Parathyroid adenoma (tissue), 2 donors: ENCODE measurements around the gene CXCL6.

ENCODE experiments used
- H2AFZ ChIP-seq: fragments of 300-600 bp; sonication (generic); one replicate; pipeline ENCODE4 v1.7.0; 2017; ENCODE audit warnings: antibody characterized with exemption, mild to moderate bottlenecking
- H3K27ac ChIP-seq: fragments of 300-600 bp; sonication (generic); one replicate; pipeline ENCODE4 v1.7.0; 2017
- H3K27me3 ChIP-seq: fragments of 300-600 bp; sonication (generic); one replicate; pipeline ENCODE4 v1.7.0; 2017; ENCODE audit warnings: low read length; ENCODE audit not compliant: control insufficient read depth, insufficient read depth
- H3K36me3 ChIP-seq: fragments of 300-600 bp; sonication (generic); one replicate; pipeline ENCODE4 v1.7.0; 2017; ENCODE audit warnings: low read length; ENCODE audit not compliant: control insufficient read depth, insufficient read depth
- H3K4me1 ChIP-seq: fragments of 300-600 bp; sonication (generic); one replicate; pipeline ENCODE4 v1.7.0; 2017; ENCODE audit warnings: control low read depth
- H3K4me2 ChIP-seq: fragments of 300-600 bp; sonication (generic); one replicate; pipeline ENCODE4 v1.7.0; 2017; ENCODE audit warnings: low read length
- H3K4me3 ChIP-seq: fragments of 300-600 bp; sonication (generic); one replicate; pipeline ENCODE4 v1.7.0; 2017; ENCODE audit warnings: low read depth, low read length
- H3K79me2 ChIP-seq: fragments of 300-600 bp; sonication (generic); one replicate; pipeline ENCODE4 v1.7.0; 2017; ENCODE audit warnings: control low read depth
- H3K9ac ChIP-seq: fragments of 300-600 bp; sonication (generic); one replicate; pipeline ENCODE4 v1.7.0; 2017; ENCODE audit warnings: mild to moderate bottlenecking
- H3K9me3 ChIP-seq: fragments of 300-600 bp; sonication (generic); one replicate; pipeline ENCODE4 v1.7.0; 2017; ENCODE audit warnings: low read length; ENCODE audit not compliant: control insufficient read depth
- CTCF ChIP-seq: fragments of 300-600 bp; sonication (generic); IDR thresholded peaks from one replicate; pipeline ENCODE4 v1.7.0; 2017; ENCODE audit warnings: antibody characterized with exemption, mild to moderate bottlenecking
- donor health status: primary hyperparathyroidism.

CXCL6 gene

GRCh38 chr4:73836373-73837279 lies at the start of gene CXCL6:
Gene CXCL6, plus strand, starts transcription at chr4:73836678. Its CDS starts 73 bp downstream, at chr4:73836751.
- Histone ChIP-seq H3K27ac (no peak within 1 kb of the TSS), H3K27me3 (no peaks in the 10 kb centered on the region), H3K9ac (no peak within 1 kb of the TSS), H3K9me3 (no peaks in the 10 kb centered on the region), H3K36me3 (no peaks in the 10 kb centered on the region), H3K4me1 (no peaks in the 10 kb centered on the region), H3K4me2 (peak within 1 kb of the TSS; percentile 56), H3K79me2 (no peaks in the 10 kb centered on the region), H3K4me3 (peak within 1 kb of the TSS; percentile 29), H2AFZ (no peak within 1 kb of the TSS)
- no peak for TF ChIP-seq CTCF

- no peak for TF ChIP-seq CTCF
These were observed 48.1 kb upstream of the CXCL6 start for GRCh38 chr4:73788411-73788810.

GRCh38 chr4:73798842-73799241 lies 37.6 kb upstream of the CXCL6 start:
- Histone ChIP-seq H3K27ac (no peak overlapping the region), H3K79me2 (no peaks in the 10 kb centered on the region), H3K4me2 (no peak overlapping the region), H3K9ac (no peak overlapping the region), H2AFZ (no peak overlapping the region), H3K27me3 (no peaks in the 10 kb centered on the region), H3K36me3 (no peaks in the 10 kb centered on the region), H3K4me1 (no peaks in the 10 kb centered on the region), H3K9me3 (no peaks in the 10 kb centered on the region), H3K4me3 (no peak overlapping the region)
- TF ChIP-seq CTCF: no peak

More at GRCh38 chr4:73788411-73788810, 48.1 kb upstream of the CXCL6 start:
- no peaks in the 10 kb centered on the region for H3K36me3 ChIP-seq
- no peaks in the 10 kb centered on the region for H3K4me1 ChIP-seq
- no peaks in the 10 kb centered on the region for H3K79me2 ChIP-seq
- H3K4me3 ChIP-seq: no peak overlapping the region
- H3K27ac ChIP-seq: no peak overlapping the region
- H3K9ac ChIP-seq: no peak overlapping the region
- no peaks in the 10 kb centered on the region for H3K9me3 ChIP-seq
- no peak overlapping the region for H2AFZ ChIP-seq
- no peak overlapping the region for H3K4me2 ChIP-seq
- H3K27me3 ChIP-seq: no peaks in the 10 kb centered on the region

GRCh38 chr4:73800206-73800605 lies 36.3 kb upstream of the CXCL6 start:
- Histone ChIP-seq H3K4me3 (no peak overlapping the region), H3K36me3 (no peaks in the 10 kb centered on the region), H3K27me3 (no peaks in the 10 kb centered on the region), H3K4me2 (no peak overlapping the region), H2AFZ (no peak overlapping the region), H3K4me1 (no peaks in the 10 kb centered on the region), H3K9ac (no peak overlapping the region), H3K9me3 (no peaks in the 10 kb centered on the region), H3K79me2 (no peaks in the 10 kb centered on the region), H3K27ac (no peak overlapping the region)
- TF ChIP-seq CTCF: no peak
